DND-41 (cell line): ENCODE measurements around the gene DPYD.

Source experiments
- ATAC-seq: fragments of 200-7000 bp; cut with Tn5 transposase; 3 replicates; pipeline ENCODE4 v1.9.1; 2021; ENCODE audit warnings: low read depth; ENCODE audit not compliant: insufficient read depth
- DNase-seq: peaks from one replicate; pipeline ENCODE4 v3.0.0-alpha.2; 2020
- H2AFZ ChIP-seq: 2 replicates; pipeline ENCODE4 v1.6.0; 2012; ENCODE audit warnings: low read depth, low read length
- H3K27ac ChIP-seq: 2 replicates; pipeline ENCODE4 v1.5.1; 2012; ENCODE audit warnings: low read length, inconsistent platforms
- H3K27me3 ChIP-seq: fragments of 200-600 bp; sonication (generic); 2 replicates; pipeline ENCODE4 v1.6.0; 2012; ENCODE audit warnings: low read length, mild to moderate bottlenecking, inconsistent platforms; ENCODE audit not compliant: insufficient read depth, poor library complexity
- H3K36me3 ChIP-seq: 2 replicates; pipeline ENCODE4 v1.5.1; 2012; ENCODE audit warnings: low read length, inconsistent platforms; ENCODE audit not compliant: insufficient read depth
- H3K4me1 ChIP-seq: 2 replicates; pipeline ENCODE4 v1.5.1; 2012; ENCODE audit warnings: mild to moderate bottlenecking, low read length; ENCODE audit not compliant: insufficient read depth
- H3K4me2 ChIP-seq: 2 replicates; pipeline ENCODE4 v1.6.0; 2012; ENCODE audit warnings: mild to moderate bottlenecking, moderate library complexity, low read length, inconsistent platforms; ENCODE audit not compliant: insufficient read depth
- H3K4me3 ChIP-seq, 2 experiments: fragments of 200-600 bp in 1 of 2; shearing (Covaris generic) in 1 of 2; 2 replicates each; pipeline ENCODE4 v1.5.1; 2012 to 2016; ENCODE audit warnings: inconsistent platforms in 2 of 2, low read length in 2 of 2, mild to moderate bottlenecking in 2 of 2, low read depth in 1 of 2, moderate library complexity in 1 of 2
- H3K79me2 ChIP-seq: 2 replicates; pipeline ENCODE4 v1.6.0; 2012; ENCODE audit warnings: low read length, inconsistent platforms; ENCODE audit not compliant: insufficient read depth
- H3K9ac ChIP-seq: 2 replicates; pipeline ENCODE4 v1.6.0; 2012; ENCODE audit warnings: low read depth, mild to moderate bottlenecking, inconsistent platforms, low read length, moderate library complexity
- H3K9me3 ChIP-seq: 2 replicates; pipeline ENCODE4 v1.5.1; 2012; ENCODE audit warnings: low read length, moderate library complexity, mild to moderate bottlenecking, inconsistent platforms; ENCODE audit not compliant: insufficient read depth, severe bottlenecking
- H4K20me1 ChIP-seq: 2 replicates; pipeline ENCODE4 v1.6.0; 2012; ENCODE audit warnings: low read length; ENCODE audit not compliant: insufficient read depth
- CTCF ChIP-seq: IDR thresholded peaks from 2 replicates; pipeline ENCODE4 v1.5.1; 2012; ENCODE audit warnings: borderline replicate concordance, low read length, moderate library complexity, mild to moderate bottlenecking; ENCODE audit not compliant: poor library complexity, severe bottlenecking; ENCODE audit errors: extremely low read depth
- EZH2 ChIP-seq: IDR thresholded peaks from 3 replicates; pipeline ENCODE4 v1.6.1; 2012; ENCODE audit warnings: borderline replicate concordance, low read depth, mild to moderate bottlenecking, moderate library complexity, low read length, inconsistent platforms; ENCODE audit not compliant: severe bottlenecking

Gene DPYD

DNA sequence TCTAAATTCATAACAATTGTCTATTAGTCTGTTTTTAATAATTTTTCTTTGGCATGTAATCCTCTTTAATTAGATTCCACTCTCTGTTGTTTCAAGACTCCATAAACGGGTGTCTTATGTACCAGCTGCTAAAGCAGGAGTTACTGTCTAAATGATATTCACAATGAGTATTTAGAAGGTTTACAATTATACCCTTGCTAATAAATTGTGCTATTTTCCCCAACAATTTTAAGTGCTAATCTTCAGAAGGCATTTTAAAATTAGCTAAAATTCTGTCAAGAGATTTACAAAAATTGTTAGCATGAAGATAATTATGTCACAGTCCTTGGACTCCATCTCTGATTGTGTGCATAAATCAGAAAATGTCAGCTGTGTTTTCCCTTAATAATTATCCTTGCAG lies 83.7 kb downstream of the DPYD start:
- TF ChIP-seq CTCF (no peak), EZH2 (no peak)
- Histone ChIP-seq H3K4me3 (no peak overlapping the region), H3K4me1 (no peaks in the 10 kb centered on the region), H2AFZ (no peak overlapping the region), H3K9me3 (no peaks in the 10 kb centered on the region), H3K27ac (no peak overlapping the region), H3K36me3 (no peaks in the 10 kb centered on the region), H3K79me2 (no peaks in the 10 kb centered on the region; the same call in 1 of the 2 replicates), H4K20me1 (no peaks in the 10 kb centered on the region), H3K9ac (no peak overlapping the region), H3K4me2 (no peak overlapping the region), H3K27me3 (no peaks in the 10 kb centered on the region)
- DNase-seq (no peak), ATAC-seq (no peak)

GRCh38 chr1:97834899-97835298 lies 85.9 kb downstream of the DPYD start:
- no peaks in the 10 kb centered on the region for H3K27me3 ChIP-seq
- no peak overlapping the region for H3K4me2 ChIP-seq
- ATAC-seq, result no peak
- TF ChIP-seq EZH2 (no peak), CTCF (no peak)
- H3K36me3 ChIP-seq, result no peaks in the 10 kb centered on the region
- H3K4me3 ChIP-seq, result no peak overlapping the region
- H3K79me2 ChIP-seq, result peaks cover 13% of the 10 kb centered on the region
- H3K9ac ChIP-seq, result no peak overlapping the region
- H4K20me1 ChIP-seq, result no peaks in the 10 kb centered on the region
- no peaks in the 10 kb centered on the region for H3K4me1 ChIP-seq
- H2AFZ ChIP-seq, result no peak overlapping the region
- H3K9me3 ChIP-seq, result no peaks in the 10 kb centered on the region
- H3K27ac ChIP-seq, result no peak overlapping the region
- DNase-seq, result no peak

GRCh38 chr1:97833881-97834280 lies 87.0 kb downstream of the DPYD start:
- Histone ChIP-seq H2AFZ (no peak overlapping the region), H3K27me3 (no peaks in the 10 kb centered on the region), H4K20me1 (no peaks in the 10 kb centered on the region), H3K4me3 (no peak overlapping the region), H3K79me2 (peaks cover 13% of the 10 kb centered on the region), H3K4me1 (no peaks in the 10 kb centered on the region), H3K4me2 (no peak overlapping the region), H3K9me3 (no peaks in the 10 kb centered on the region), H3K27ac (no peak overlapping the region), H3K9ac (no peak overlapping the region), H3K36me3 (no peaks in the 10 kb centered on the region)
- DNase-seq (no peak), ATAC-seq (no peak)
- TF ChIP-seq CTCF (no peak), EZH2 (no peak)

GRCh38 chr1:97832481-97832880 lies 88.4 kb downstream of the DPYD start:
- Histone ChIP-seq H3K4me1 (no peaks in the 10 kb centered on the region), H4K20me1 (no peaks in the 10 kb centered on the region)
- no peak for DNase-seq

More at GRCh38 chr1:97832481-97832880, 88.4 kb downstream of the DPYD start:
- Histone ChIP-seq H3K4me3 (no peak overlapping the region), H3K9me3 (no peaks in the 10 kb centered on the region), H3K27ac (no peak overlapping the region), H3K27me3 (no peaks in the 10 kb centered on the region), H3K4me2 (no peak overlapping the region), H3K9ac (no peak overlapping the region), H3K36me3 (peaks cover 5% of the 10 kb centered on the region), H2AFZ (no peak overlapping the region), H3K79me2 (peaks cover 13% of the 10 kb centered on the region)
- TF ChIP-seq CTCF, result no peak
- no peak for TF ChIP-seq EZH2
- ATAC-seq, result no peak
